Effector CD8-positive, alpha-beta T cell (primary cell): ENCODE data around the gene TUBB3.
"Not testable (repeated sequence)": the region's sequence is repeated elsewhere in the genome, so short reads cannot be mapped to it uniquely, and the experiment has no call there.

Experiments
- DNase-seq: peaks from one replicate; lab custom pipeline; 2025; lab: John Stamatoyannopoulos, UW

TUBB3 gene

DNA sequence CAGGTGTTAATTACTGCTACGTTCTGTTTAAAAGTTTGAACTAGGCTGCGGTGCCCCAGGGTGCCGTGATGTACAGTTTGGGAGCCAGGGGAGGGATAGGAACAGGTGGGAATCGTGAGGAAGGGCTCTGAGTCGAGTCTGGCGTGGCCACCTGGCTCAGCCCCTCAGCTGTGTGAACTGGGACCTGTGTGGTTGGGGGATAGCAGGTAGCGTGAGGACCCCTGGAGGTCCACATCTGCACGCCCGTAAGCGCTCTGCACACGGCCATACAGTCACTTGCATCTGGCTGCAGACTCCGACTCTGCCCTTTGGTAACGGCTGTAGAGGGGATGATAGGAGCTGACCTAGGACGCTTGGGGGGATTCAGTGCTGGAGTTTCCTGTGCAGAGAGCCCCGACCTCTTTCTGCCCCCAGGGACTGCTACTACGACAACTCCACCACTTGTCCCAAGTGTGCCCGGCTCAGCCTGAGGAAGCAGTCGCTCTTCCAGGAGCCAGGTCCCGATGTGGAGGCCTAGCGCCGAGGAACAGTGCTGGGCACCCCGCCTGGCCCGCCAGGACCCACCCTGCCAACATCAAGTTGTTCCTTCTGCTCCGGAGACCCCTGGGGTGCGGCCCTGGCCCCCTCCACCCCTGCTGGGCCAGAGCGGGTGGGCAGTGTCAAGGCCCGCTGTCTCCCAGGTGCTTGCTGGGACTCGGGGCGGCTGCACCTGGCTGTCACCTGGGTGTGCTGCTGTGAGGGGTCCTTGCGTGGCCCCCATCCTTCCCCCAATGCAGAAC is 42.5 kb downstream of the TUBB3 start:
- no peak for DNase-seq

DNA sequence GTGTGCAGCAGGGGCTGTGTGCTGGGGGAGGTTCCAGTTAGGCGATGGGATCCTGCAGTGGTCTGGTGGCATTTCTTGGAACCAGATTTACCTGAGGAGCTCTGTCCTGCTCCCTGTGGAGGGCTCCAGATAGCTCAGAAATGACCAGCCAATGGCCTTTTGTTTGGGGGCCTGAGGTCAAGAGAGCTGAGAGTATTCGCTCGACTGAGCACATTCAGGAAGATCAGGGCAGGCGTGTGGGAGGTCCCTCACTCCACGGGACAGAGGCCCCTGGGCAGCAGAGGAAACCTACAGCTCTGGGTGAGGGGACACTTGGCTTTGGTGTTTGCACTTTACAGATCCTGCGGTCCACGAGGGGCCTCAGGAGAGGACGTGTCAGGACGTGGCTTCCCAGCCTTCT is 43.6 kb downstream of the TUBB3 start:
- DNase-seq: no peak

DNA sequence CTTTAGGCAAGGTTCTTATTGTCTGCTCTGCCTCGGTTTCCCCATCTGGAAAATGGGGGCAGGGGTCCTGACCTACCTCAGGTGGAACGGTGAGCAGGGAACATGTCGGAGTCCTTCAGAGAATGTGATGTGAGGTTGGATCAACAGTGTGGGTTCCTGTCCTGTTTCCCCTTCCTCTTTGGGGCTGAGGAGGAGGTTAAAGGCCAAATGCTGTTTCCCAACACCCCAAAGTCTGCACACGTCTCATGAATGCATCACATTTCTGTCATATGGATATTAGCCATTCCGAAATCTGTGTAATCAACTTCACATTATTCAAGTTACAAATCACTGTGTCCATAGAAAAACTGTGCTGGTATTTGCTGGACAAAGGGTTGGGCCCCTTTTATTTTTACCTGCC is 44.3 kb downstream of the TUBB3 start:
- DNase-seq: not testable (repeated sequence)

DNA sequence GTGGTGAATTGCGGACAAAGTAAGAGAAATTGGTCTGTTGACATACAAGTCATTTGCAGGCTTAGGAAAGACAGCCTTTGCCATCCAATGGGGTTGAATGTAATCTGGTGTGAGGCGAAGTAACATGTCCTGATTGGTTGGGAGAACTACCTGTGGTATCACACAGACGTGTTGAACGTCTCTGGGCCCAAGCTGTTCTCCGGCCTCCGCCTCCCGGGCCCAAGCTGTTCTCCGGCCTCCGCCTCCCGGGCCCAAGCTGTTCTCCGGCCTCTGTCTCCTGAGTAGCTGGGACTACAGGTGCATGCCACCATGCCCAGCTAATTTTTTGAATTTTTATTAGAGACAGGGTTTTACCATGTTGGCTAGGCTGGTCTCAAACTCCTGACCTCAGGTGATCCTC is 44.9 kb downstream of the TUBB3 start:
- DNase-seq: not testable (repeated sequence)

DNA sequence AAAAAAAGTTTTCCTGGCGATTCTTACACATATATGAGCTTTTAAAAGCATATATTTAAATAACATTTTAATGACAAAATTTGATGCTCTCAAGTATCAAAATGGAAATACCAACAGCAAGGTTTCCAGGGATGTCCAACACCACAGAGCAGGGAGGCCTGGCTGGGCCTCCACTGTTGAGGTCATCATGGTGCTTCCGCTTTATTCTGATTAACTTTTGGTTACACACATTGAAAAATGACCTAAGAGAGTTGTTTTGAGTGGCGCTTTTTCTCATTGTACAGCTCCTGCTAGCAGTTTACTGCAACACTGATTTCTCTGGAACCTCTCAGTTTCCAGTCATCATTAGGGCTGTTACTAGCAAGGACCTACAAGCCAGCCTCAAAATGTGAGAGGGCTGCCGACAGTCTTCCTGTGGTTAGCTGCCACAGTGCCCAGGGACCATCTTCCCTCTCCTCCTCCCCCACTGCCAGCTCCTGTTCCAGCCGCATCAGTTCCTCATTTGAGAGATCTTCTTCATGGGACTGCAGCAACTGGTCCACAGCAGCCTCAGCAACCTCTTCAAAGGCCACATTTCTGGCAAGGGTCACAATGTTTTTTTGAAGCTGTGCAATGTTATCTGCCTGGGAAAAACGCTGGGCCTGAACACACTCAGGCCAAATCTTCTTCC is 46.7 kb downstream of the TUBB3 start:
- DNase-seq: no peak

DNA sequence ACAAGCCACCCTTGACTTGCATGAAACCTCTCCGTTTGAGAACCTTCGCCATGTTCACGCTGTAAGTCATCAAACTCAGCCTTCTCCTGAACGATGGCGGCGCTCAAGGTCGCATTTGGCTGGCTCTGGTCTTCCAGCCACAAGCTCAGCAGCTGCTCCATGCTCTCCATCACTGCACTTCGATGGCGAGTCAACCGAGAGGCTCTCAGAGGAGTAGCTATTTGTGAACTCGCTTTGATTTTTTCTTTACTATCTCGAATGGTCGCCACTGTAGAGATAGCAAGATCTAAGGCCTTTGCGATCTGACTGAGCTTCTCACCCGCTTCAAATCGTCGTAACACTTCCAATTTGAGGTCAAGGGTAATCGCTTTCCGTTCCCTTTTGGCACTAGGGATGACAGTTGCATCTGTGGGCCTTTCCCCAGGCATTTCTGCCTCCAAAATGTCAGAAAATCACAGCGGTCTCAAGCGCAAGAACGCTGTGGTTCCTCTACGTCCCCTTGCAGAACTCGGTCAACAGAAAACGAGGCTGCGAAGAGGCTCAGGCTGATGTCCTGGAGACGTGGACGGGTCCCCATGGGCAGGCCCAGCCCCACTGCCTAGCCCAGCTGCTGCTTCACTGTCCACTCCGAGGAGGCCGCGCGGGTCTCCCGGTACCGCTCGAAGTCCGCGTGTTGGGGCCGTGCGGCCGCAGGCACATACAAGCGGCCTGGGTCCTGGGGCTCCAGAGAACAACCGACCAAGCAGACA is 48.5 kb downstream of the TUBB3 start:
- no peak for DNase-seq

DNA sequence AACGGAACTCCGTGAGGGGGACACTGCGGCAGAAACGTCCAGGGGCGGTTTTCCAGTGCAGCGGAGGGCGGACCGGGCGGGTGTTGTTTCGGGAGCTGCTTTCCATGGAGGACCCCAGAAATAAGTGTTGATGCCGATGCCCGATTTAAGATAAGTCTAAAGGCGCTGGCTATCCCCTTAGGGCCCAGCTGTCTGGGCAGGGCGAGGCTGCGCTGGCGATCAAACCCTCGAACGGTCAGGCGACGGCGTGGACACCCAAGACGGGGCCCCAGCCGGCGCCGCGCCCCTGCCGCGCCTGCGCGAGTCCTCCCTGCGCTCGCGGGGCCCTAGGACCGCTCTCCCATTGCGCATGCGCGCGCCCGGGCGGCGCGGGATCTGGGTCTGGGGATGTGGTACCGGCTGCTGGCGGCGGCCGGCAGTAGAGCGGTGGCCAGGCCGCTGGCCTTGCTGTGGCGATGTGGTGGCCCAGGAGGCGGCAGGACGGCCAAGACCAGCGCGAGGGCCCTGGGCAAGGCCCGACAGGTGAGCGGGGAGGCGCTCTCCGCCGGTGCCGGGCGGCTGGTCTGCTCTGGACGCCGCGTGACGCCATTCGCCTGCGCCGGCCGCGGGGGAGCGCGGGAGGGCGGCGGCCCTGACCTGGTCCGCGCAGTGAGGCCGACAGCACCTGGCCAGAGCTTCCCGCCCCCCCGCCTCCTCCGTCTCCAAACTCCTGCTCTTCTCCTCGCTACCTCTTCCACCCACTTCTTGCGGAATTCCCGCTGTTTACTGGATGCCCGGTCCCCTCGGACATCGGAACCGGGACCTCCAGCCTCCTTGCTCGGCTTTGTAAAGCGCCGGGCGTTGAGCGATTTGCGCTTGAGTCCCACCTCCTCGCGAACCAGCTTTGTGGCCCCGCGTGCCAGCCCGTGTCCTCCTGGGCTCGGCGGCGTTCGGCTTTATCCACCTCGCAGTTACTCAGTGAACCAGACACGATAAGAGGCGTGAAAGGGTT is 49.4 kb downstream of the TUBB3 start:
- peak; percentile 88 for DNase-seq

DNA sequence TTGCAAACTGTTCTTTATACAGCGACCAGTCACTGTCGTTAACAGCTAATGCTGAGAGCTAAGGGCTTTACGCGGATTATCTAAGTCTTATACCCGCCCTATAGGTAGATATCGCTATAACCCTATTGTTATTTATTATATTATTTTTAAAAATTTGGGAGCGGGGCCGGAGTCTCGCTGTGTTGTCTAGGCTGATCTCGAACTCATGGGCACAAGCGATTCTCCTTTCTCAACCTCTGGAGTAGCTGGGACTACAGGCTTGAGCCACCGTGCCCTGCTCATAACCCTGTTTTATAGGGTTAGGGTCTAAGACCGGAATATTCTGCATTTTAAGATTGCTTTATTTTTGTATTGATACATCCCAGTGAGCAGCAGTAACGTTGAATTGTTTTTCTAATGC is 50.1 kb downstream of the TUBB3 start:
- no peak for DNase-seq

DNA sequence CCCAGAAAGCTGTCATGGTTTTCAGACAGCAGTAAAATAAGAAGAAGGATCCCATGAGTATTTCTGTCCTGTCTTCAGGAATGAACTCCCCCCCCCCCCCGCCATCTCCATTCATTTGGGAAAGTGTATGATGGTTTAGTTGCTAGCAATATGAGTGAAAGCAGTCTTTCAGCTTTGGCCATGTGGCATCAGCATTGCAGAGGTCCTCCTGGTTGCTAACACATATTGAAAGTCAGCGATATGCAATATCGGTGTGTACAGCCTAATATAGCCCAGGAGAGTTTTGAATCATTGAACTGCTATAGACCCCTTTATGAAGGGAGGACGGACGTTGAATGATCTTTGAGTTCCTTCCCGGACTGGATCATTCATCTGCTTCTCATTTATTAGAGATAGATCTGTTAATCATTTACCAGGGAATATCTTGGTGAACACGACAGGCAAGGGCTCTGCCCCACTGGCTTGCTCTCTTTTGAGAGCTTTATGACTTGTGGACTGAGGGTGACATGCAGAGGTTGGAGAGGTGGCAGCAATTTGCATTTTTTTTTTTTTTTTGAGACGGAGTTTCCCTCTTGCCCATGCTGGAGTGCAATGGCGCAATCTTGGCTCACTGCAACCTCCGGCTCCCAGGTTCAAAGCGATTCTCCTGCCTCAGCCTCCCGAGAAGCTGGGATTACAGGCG is 50.7 kb downstream of the TUBB3 start:
- no peak for DNase-seq

DNA sequence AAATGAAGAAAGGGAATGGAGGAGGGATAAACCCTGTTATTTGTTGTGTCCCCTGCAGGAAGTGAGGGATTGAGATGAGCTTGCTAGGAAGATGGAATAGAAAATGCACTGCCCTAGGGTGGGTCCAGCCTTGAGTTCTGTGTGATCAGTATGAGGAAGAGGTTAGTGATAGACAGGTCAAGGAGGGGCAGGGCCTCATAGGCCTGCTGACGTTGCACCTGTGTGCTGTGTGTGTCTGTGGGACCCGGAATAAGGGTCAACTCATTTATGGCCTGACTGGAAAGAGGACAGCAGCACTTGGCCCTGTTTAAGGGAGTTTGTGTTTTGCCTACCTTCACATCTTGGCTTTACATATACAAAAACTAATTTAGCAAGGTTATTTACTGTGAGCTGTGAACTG is 51.7 kb downstream of the TUBB3 start:
- no peak for DNase-seq

DNA sequence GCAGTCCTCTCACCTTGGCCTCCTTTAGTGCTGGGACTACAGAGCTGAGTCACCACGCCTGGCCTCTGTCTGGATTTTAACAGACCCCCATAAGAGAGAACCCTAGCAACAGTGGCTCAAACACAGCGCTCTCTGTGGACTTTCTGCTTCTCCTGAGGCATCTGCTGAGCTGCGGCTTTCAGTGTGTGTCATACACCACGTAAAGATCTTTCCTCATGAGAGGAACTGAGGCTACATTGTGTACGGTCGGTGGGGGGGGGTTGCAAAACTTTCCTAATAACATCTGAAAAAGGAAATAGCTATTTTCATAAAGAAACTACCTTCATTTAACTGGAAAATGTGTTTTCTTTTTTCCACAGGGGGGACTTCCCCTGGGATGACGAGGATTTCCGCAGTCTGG is 58.3 kb downstream of the TUBB3 start:
- no peak for DNase-seq

DNA sequence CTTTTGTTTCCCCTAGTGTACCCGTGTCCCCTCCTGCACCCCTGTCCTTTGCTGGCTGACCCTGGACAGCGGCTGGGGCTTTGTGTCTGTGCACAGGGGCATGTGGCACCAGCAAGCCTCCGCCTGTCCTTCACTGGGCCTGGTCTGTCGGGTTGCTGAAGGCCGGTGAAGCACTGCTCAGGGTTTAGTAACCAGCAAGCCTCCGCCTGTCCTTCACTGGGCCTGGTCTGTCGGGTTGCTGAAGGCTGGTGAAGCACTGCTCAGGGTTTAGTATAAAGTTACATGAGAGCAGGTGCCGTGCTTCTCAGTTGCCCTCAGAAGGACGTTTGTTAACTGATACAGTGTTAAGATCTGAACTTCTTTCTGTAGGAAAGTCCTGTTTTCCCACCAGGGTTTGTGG is 59.2 kb downstream of the TUBB3 start:
- no peak for DNase-seq

DNA sequence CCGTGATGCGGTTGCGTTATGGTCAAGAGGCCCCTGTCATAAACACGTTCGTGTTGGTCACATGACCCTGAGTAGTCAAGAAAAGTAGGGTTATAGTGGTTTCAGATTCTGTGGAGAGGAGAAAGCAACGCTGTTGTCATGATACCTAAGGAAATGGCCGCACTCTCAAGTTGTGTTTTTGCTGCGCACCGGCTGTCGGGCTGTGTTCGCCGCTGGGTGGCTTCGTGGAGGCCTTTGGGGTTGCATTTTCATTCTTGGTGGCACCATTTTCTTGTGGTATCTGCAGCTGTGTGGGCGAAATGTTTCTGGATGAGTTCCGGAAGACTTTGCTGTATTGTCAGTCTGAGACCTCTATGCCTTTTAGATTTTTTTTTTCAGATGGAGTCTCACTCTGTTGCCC is 60.4 kb downstream of the TUBB3 start:
- no peak for DNase-seq

DNA sequence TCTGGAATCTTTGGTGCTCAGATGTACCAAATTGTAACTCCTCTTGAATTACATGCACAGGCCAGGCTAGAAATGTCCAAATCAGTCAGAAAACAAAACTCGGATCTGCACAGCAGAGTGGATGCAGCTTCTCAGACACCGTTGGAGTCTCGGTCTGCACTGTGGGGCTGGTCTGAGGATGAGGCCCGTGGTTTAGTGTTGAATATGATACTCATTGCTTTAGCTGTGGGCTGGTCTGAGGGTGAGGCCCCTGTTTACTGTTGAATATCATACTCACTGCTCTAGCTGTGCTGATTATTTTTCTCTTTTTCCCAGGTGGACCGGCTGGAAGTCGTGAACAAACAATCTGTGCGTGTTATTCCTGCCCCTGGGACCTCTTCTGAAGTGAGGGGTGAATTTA is 61.1 kb downstream of the TUBB3 start:
- DNase-seq: no peak

DNA sequence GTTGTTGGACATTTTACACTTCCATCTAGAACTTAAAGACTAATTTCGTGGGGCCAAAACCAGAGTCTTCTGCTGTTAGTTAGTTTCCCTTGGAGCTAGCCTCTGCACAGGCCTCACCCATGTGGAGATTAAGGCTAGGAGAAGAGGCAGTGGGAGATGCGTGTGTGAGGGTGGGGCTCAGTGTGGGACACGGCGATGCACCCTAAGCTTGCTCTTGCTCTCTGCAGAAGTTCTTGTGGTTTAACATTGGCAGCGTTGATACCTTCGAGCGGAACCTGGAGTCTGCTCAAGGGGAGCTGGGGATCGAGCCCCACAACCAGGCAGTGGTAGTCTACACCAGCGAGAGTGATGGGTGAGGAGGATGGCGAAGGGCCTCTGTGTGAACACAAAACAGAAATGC is 62.1 kb downstream of the TUBB3 start:
- no peak for DNase-seq
